Activated T-cell treated with anti-CD3 and anti-CD28 coated beads, Interleukin-2, amount 50 U/mL, for 72 hours (primary cell): ENCODE measurements around the gene WDFY4. TPM values are rescaled to one million over a fixed set of nuclear protein-coding genes. Genes with fewer than 3 reads are reported as not detected.

Source experiments
- total RNA-seq, 2 donors: library from RNA; stranded (reverse); gene quantifications; one replicate each; pipeline ENCODE4 v1.2.3, GENCODE V29; 2022

Gene WDFY4
- total RNA-seq, 2 donors from 2014 or later: 0.58 to 1.7 TPM

Other genes with a start within 250 kb of the WDFY4 start
- gene ARHGAP22, start 79.8 kb upstream of the WDFY4 start, total RNA-seq: not detected